Natural killer cell (primary cell): ENCODE data around the gene VIPAS39. TPM values are rescaled to one million over a fixed set of nuclear protein-coding genes. Genes with fewer than 3 reads are reported as not detected.

Source experiments
- ATAC-seq, 3 donors: fragments of 150-1000 bp in 2 of 3; fragments of 200-7000 bp in 1 of 3; cut with Tn5 transposase; 1 replicate in 1 of 3; 2 replicates in 2 of 3; pipeline ENCODE4 v1.10.0; 2021; ENCODE audit warnings: mild to moderate bottlenecking in 2 of 3, moderate library complexity in 2 of 3
- DNase-seq, 2 donors: peaks; one replicate each; pipeline versions ENCODE4 v3.0.0 to v3.0.0-alpha.2; 2013 to 2021; ENCODE audit warnings: mixed read lengths in 1 of 2
- H3K27ac ChIP-seq: one replicate; pipeline ENCODE4 v1.5.1; 2013; ENCODE audit warnings: mild to moderate bottlenecking, low read length
- H3K27me3 ChIP-seq: one replicate; pipeline ENCODE4 v1.6.1; 2013; ENCODE audit warnings: low read length; ENCODE audit not compliant: control insufficient read depth, insufficient read depth
- H3K36me3 ChIP-seq: one replicate; pipeline ENCODE4 v1.6.1; 2013; ENCODE audit warnings: low read length; ENCODE audit not compliant: control insufficient read depth, insufficient read depth
- H3K4me1 ChIP-seq: one replicate; pipeline ENCODE4 v1.6.1; 2013; ENCODE audit warnings: low read length; ENCODE audit not compliant: control insufficient read depth, insufficient read depth
- H3K4me3 ChIP-seq: one replicate; pipeline ENCODE4 v1.5.1; 2013; ENCODE audit warnings: low read length
- H3K9me3 ChIP-seq: one replicate; pipeline ENCODE4 v1.6.1; 2013; ENCODE audit warnings: low read length; ENCODE audit not compliant: control insufficient read depth, insufficient read depth
- H3K27ac Mint-ChIP-seq, 2 donors: one replicate each; pipeline ENCODE4 v1.8.0; 2022; ENCODE audit warnings: mild to moderate bottlenecking in 2 of 2, mixed read lengths in 2 of 2, moderate library complexity in 1 of 2
- H3K27me3 Mint-ChIP-seq, 2 donors: one replicate each; pipeline ENCODE4 v1.8.0; 2022; ENCODE audit warnings: low read depth in 2 of 2, mixed read lengths in 2 of 2
- H3K36me3 Mint-ChIP-seq: one replicate; pipeline ENCODE4 v1.8.0; 2022; ENCODE audit warnings: mixed read lengths
- H3K4me1 Mint-ChIP-seq, 2 donors: one replicate each; pipeline ENCODE4 v1.8.0; 2022; ENCODE audit warnings: mixed read lengths in 2 of 2
- H3K4me3 Mint-ChIP-seq: one replicate; pipeline ENCODE4 v1.8.0; 2022; ENCODE audit warnings: mild to moderate bottlenecking, moderate library complexity, mixed read lengths
- H3K9me3 Mint-ChIP-seq, 2 donors: one replicate each; pipeline ENCODE4 v1.8.0; 2022; ENCODE audit warnings: mixed read lengths in 2 of 2
- WGBS: methylation state at CpG from one replicate; pipeline ENCODE4 v1.1.7; 2013; ENCODE audit warnings: missing lambda C conversion rate; ENCODE audit not compliant: insufficient coverage; 5-methylcytosine and 5-hydroxymethylcytosine counted together
- intact Hi-C: fragments of 100-400 bp; cut with micrococcal nuclease; formaldehyde crosslinking; loops from one replicate; pipeline ENCODE4 v1.14.2; 2022
- total RNA-seq, 4 donors: library from RNA; stranded (reverse); fragments of 120-200 nt in 1 of 4; gene quantifications; one replicate each; pipeline versions ENCODE4 v1.2.3 to v1.2.4, GENCODE V29; 2013 to 2022
- TF ChIP-seq, protein P1 (sequence below): fragments of 200-600 bp; IDR thresholded peaks from one replicate; pipeline ENCODE4 v1.8.0; 2022; ENCODE audit warnings: antibody characterized with exemption

VIPAS39 gene
- total RNA-seq, 3 donors from 2014 or later (not counting 1 experiment from before 2014, with no cell fraction given): 11.2 to 14.4 (median 13.0) TPM

DNA sequence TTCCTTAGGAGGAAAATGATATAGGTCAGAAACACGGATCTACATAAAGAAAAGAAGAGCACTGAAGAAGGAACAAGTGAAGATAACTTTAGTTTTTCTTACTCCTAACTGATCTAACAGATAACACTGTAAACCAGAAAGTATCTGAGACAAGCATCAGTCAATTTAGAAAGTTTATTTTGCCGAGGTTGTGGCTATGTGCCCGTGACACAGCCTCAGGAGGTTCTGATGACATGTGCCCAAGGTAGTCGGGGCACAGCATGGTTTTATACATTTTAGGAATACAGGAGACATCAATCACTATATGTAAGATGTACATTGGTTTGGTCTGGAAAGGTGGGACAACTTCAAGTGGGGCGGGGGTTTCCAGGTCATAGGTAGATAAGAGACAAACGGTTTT lies 57.2 kb downstream of the VIPAS39 start:
- Histone ChIP-seq H3K4me3 (no peak overlapping the region), H3K9me3 (no peaks in the 10 kb centered on the region), H3K27ac (no peak overlapping the region), H3K4me1 (no peaks in the 10 kb centered on the region), H3K27me3 (no peaks in the 10 kb centered on the region), H3K36me3 (no peaks in the 10 kb centered on the region)
- intact Hi-C loops: no loop called here
- no peak for ATAC-seq
- DNase-seq: no peak
- no peak overlapping the region for H3K4me3 Mint-ChIP-seq
- no peak overlapping the region for H3K27ac Mint-ChIP-seq
- no peaks in the 10 kb centered on the region for H3K27me3 Mint-ChIP-seq
- TF ChIP-seq, protein P1, sequence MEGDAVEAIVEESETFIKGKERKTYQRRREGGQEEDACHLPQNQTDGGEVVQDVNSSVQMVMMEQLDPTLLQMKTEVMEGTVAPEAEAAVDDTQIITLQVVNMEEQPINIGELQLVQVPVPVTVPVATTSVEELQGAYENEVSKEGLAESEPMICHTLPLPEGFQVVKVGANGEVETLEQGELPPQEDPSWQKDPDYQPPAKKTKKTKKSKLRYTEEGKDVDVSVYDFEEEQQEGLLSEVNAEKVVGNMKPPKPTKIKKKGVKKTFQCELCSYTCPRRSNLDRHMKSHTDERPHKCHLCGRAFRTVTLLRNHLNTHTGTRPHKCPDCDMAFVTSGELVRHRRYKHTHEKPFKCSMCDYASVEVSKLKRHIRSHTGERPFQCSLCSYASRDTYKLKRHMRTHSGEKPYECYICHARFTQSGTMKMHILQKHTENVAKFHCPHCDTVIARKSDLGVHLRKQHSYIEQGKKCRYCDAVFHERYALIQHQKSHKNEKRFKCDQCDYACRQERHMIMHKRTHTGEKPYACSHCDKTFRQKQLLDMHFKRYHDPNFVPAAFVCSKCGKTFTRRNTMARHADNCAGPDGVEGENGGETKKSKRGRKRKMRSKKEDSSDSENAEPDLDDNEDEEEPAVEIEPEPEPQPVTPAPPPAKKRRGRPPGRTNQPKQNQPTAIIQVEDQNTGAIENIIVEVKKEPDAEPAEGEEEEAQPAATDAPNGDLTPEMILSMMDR: no peak
- H3K36me3 Mint-ChIP-seq: no peaks in the 10 kb centered on the region
- 71% methylated on average over 5 of the region's 6 CpGs for WGBS
- no peaks in the 10 kb centered on the region for H3K4me1 Mint-ChIP-seq
- H3K9me3 Mint-ChIP-seq: no peaks in the 10 kb centered on the region

DNA sequence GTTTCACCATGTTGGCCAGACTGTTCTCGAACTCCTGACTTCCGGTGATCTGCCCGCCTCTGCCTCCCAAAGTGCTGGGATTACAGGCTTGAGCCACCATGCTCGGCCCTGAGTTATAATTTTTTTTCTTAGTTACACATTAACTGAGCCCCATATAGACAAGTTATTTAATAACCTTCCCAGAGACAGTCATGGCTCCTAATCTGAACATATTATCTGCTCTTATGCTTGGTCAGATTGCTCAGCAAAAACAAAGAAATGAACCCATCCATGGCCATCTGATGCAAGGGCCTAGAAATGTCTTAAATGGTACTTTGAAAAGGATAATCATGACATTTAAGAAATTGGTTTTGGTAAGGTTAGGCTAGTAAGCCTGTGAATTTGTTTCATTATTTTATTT lies 67.2 kb downstream of the VIPAS39 start:
- intact Hi-C loops: no loop called here
- Mint-ChIP-seq H3K9me3 (no peaks in the 10 kb centered on the region), H3K4me3 (no peak overlapping the region), H3K27me3 (peaks cover 0 to 6% of the 10 kb centered on the region in 2 donors), H3K27ac (no peak overlapping the region), H3K4me1 (no peaks in the 10 kb centered on the region), H3K36me3 (no peaks in the 10 kb centered on the region)
- no peaks in the 10 kb centered on the region for H3K4me1 ChIP-seq
- ATAC-seq: no peak
- H3K36me3 ChIP-seq: no peaks in the 10 kb centered on the region
- no peak for DNase-seq
- WGBS: 90% methylated on average over 4 of the region's 4 CpGs
- no peaks in the 10 kb centered on the region for H3K9me3 ChIP-seq
- H3K27me3 ChIP-seq: no peaks in the 10 kb centered on the region
- no peak overlapping the region for H3K4me3 ChIP-seq
- H3K27ac ChIP-seq: no peak overlapping the region
- TF ChIP-seq, protein P1: no peak

DNA sequence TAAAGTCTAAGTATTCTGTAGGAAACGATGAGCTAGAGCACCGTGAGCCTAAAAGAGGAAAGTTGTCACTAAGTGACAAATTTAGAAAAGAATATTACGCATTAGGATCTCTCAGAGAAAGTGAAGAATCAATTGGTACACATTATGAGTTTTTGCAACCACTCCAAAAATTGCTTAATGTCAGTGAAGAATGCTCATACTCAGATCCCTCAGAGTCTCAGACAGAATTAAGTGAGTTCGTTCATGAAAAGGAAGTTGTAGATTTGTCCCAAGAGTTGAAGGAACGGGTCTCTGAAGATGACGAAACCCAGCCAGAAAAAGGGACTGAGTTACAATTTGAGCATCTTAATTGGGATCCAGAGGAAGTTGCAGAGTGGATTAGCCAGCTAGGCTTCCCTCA lies 78.7 kb downstream of the VIPAS39 start:
- no peaks in the 10 kb centered on the region for H3K27me3 ChIP-seq
- no peak overlapping the region for H3K4me3 ChIP-seq
- Mint-ChIP-seq H3K27me3 (peaks cover 0 to 2% of the 10 kb centered on the region in 2 donors), H3K4me3 (no peak overlapping the region), H3K27ac (no peak overlapping the region), H3K4me1 (peaks cover 19 to 28% of the 10 kb centered on the region in 2 donors), H3K36me3 (no peaks in the 10 kb centered on the region), H3K9me3 (no peaks in the 10 kb centered on the region)
- intact Hi-C loops: no loop called here
- H3K36me3 ChIP-seq: no peaks in the 10 kb centered on the region
- ATAC-seq (no peak), DNase-seq (no peak)
- WGBS: 97% methylated on average over 6 of the region's 6 CpGs
- peaks cover 13% of the 10 kb centered on the region for H3K4me1 ChIP-seq
- H3K27ac ChIP-seq: no peak overlapping the region
- no peaks in the 10 kb centered on the region for H3K9me3 ChIP-seq
- TF ChIP-seq, protein P1: no peak

DNA sequence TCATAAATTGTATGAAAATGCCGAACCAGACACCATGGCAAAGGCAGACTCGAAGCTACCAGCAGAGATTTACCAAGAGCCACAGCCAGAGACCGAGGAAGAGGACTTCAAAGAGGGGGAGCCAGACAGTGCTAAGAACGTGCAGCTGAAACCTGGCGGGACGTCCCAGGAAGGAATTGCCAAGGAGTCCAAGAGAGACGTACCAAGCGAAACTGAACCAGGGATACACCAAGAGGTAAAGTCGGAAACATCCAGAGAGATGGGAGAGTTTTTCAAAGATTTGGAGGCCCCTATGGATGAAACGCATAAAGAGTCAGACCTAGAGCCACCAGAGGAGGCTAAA lies 79.9 kb downstream of the VIPAS39 start:
- Histone ChIP-seq H3K4me1 (peaks cover 13% of the 10 kb centered on the region), H3K9me3 (no peaks in the 10 kb centered on the region), H3K27me3 (no peaks in the 10 kb centered on the region), H3K4me3 (peak overlapping the region; percentile 96), H3K27ac (peak overlapping the region; percentile 66), H3K36me3 (no peaks in the 10 kb centered on the region)
- intact Hi-C loops: loop anchor here (1.0 to 2.0 kb wide), 3 partner anchors 57 to 279 kb away; partner anchors contain the start of genes CIPC, GSTZ1, POMT2 and VIPAS39
- no peak for DNase-seq
- Mint-ChIP-seq H3K4me1 (peaks cover 26 to 28% of the 10 kb centered on the region in 2 donors), H3K9me3 (no peaks in the 10 kb centered on the region), H3K4me3 (no peak overlapping the region), H3K27ac (no peak overlapping the region), H3K27me3 (peaks cover 0 to 2% of the 10 kb centered on the region in 2 donors), H3K36me3 (no peaks in the 10 kb centered on the region)
- TF ChIP-seq, protein P1: no peak
- ATAC-seq: peak in 1 of 3 donors; percentile 0
- WGBS: 18% methylated on average over 10 of the region's 10 CpGs
